KBM-7 (cell line): ENCODE measurements around the gene IVNS1ABP.

Experiments used
- DNase-seq: peaks from one replicate; pipeline ENCODE4 v3.0.0-alpha.2; 2015
- in situ Hi-C: fragments of 300-500 bp; cut with MboI; formaldehyde crosslinking; loops from 2 replicates; pipeline ENCODE4 v1.14.3; 2020; ENCODE audit warnings: low sequenced_read_pairs, low pct_unique_long_range_greater_than_20kb, mixed read lengths

IVNS1ABP gene

DNA sequence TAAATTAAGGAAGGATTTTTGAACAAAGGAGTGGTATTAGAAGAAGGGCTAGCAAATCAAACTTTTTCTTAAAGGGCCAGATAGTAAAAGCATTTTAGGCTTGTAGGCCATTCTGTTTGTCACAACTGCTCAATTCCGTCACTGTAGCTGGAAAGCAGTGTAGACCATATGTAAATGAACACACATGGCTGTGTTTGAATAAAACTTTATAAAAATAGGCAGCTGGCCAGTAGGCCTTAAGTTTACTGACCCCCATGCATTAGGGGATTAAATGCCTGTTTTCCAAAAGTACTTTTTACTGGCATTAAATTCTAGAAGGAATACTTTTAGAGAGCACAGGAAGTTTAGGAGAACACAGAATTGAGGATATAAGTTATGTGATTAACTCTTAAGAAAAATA, 8.9 kb downstream of the IVNS1ABP start:
- in situ Hi-C loops = no loop called here
- DNase-seq = no peak

- DNase-seq = no peak
- in situ Hi-C loops = no loop called here
These were observed 11.6 kb downstream of the IVNS1ABP start for GRCh38 chr1:185305419-185305818.

GRCh38 chr1:185300152-185300551, 16.9 kb downstream of the IVNS1ABP start:
- DNase-seq = no peak
- in situ Hi-C loops = no loop called here

DNA sequence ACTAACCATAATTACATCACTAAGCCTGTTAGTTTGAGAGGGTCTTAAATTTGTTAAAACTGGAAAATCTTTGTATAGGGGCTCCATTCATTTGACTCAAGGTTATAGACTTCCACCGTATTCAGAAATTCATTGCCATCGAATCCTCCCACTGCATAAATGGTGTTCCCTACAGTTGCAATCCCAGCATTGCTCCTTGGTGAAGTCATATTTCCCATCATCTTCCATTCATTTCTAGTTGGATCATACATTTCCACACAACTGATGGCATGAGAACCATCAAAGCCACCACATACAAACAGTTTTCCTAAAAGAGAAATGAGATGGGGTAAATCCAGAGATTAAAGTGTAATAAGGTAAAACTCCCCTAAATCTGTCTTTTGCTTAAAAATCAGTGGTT, 19.1 kb downstream of the IVNS1ABP start:
- in situ Hi-C loops = no loop called here
- no peak for DNase-seq

DNA sequence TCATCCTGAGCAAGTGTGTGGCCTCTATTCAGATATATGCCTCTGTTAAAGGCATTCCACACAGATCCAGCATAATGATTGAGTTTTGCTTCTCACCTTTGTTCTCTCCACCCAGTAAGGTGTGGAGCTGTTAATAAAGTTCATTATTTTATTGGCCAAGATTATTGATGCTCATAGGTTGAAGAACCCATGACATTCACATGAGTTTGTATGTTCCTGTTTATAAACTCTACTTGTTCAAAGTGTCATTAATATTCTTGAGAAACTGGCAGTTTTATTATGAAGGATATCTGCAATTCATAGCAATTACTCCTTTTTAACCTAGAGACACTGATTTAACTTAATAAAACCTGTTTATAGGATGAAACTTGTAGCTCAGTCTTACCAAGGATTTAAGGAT, 22.0 kb downstream of the IVNS1ABP start:
- in situ Hi-C loops = no loop called here
- DNase-seq = no peak

DNA sequence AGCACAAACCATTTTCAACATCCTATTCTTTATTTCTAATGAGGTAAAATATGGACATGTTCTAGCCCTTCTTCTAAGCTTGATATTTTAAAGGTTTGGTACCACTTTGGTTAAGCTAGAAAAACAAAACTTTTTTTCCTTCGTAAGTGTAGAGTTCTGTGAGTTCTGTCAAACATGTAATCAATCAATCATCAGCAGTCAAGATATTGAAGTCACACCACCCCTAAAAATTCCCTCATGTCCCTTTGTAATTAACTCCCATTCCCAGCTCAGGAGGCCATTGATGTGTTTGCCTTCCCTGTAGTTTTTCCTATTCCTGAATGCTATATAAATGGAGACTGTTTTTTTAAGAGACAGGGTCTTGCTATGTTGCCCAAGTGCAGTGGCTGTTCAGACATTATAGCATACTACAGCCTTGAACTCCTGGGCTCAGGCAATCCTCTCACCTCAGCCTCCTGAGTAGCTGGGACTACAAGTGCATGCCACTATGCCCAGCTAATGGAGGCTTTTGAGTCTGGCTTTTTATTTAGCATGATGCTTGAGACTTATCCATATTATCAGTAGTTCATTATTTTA, 23.0 kb downstream of the IVNS1ABP start:
- DNase-seq = no peak
- in situ Hi-C loops = no loop called here

- in situ Hi-C loops = no loop called here
- DNase-seq = peak; percentile 65
These were observed 24.8 kb downstream of the IVNS1ABP start for GRCh38 chr1:185292237-185292636.

GRCh38 chr1:185291652-185292051, 25.4 kb downstream of the IVNS1ABP start:
- peak; percentile 69 for DNase-seq
- in situ Hi-C loops = no loop called here

- DNase-seq = no peak
- in situ Hi-C loops = no loop called here
These were observed 25.9 kb downstream of the IVNS1ABP start for GRCh38 chr1:185291159-185291558.

- DNase-seq = no peak
- in situ Hi-C loops = no loop called here
These were observed 27.2 kb downstream of the IVNS1ABP start for GRCh38 chr1:185289880-185290279.

DNA sequence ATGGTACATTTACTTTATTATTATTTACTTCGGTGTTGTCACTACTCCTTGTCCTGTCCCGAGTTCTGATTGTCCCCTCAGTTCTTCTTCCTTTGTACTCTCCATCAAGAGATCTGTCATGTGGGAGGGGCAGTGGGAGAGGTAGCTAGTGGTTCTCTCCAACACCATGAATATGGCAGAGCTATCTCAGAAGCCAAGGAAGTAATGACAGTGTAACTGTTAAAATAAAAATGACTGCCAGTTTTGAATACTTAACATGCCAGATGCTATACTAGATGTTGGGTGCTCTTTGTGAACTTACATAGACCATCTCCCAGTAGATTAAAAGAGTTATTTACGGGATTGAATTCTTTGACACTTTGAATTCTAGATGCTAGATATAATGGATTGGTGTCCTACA, 28.6 kb downstream of the IVNS1ABP start:
- in situ Hi-C loops = no loop called here
- no peak for DNase-seq

GRCh38 chr1:185287451-185287850, 29.6 kb downstream of the IVNS1ABP start:
- no peak for DNase-seq
- in situ Hi-C loops = no loop called here

DNA sequence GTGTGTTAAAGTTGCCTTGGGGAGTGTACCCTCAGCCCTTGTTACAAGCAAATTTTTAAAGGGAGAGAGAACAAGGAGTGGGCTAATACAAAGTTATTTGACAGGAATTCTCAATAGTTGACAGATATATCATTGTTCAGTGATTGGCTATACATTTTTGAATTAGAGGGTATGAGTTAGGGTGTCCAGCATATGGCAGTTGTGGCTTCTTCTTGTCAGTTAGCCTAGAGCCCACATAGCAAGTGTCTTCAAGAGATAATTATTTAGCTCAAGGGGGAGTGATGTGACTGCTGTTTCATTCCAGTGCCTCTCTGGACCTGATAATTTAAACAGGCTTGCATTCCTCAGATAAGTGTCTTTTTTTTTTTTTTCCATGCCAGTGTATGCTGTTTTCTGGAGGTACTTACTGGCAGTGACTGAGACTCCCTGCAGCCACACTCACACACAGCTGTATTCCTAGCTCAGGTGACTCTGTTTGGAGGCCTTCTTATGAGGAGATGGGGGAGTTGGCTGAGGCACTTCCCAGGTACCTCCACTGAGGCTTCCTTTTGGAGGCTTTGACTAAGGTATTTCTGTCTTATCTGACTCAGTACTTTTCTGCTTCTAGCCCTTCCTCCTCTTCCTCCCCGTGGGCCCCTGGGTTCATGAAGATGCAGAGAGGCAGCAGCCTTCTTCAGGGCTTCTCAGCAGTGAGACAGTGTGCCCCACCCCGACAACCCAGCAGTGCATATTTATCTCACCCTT, 32.3 kb downstream of the IVNS1ABP start:
- peak; percentile 7 for DNase-seq
- in situ Hi-C loops = no loop called here

- DNase-seq = no peak
- in situ Hi-C loops = no loop called here
These were observed 32.9 kb downstream of the IVNS1ABP start for GRCh38 chr1:185284116-185284515.

- no peak for DNase-seq
- in situ Hi-C loops = no loop called here
These were observed 35.8 kb downstream of the IVNS1ABP start for GRCh38 chr1:185281245-185281644.

GRCh38 chr1:185280589-185280988, 36.5 kb downstream of the IVNS1ABP start:
- DNase-seq = no peak
- in situ Hi-C loops = no loop called here

GRCh38 chr1:185279571-185279970, 37.5 kb downstream of the IVNS1ABP start:
- no peak for DNase-seq
- in situ Hi-C loops = no loop called here

DNA sequence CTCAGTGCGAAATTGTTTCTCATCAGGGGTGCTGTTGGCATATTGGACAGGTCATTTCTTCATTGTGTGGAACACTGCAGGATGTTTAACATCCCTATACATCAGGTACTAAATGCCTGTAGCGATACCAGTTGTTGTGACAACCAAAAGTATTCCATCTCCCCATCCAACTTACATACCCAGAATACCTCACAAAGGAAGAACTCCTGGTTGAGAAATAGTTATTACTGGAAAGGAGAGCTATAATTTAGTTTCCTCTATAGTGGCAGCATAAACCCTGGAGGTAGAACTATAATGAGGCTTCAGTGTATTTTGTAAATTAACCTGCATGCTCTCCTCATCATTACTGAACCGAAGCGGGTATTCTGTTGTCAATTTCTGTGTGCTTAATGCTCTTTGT, 45.1 kb downstream of the IVNS1ABP start:
- no peak for DNase-seq
- in situ Hi-C loops = no loop called here

DNA sequence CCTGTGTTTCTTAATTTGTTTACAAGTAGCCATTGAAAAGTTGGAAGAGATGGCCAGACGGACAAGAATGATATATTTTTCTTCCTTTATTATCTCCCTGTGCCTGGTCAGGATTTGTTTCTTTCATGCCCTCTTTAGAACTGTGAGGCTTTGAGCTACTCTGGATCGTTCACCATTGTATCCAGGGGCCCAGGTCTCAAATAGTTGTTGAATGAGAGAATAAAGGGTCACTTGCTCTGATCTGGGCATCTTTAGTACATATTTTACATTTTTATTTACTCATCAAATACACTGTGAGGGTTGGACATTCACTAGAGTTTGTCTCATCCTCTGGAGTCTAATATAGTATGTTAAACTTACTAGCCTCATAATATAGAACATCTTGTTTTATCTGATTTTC, 48.7 kb downstream of the IVNS1ABP start:
- no peak for DNase-seq
- in situ Hi-C loops = no loop called here

DNA sequence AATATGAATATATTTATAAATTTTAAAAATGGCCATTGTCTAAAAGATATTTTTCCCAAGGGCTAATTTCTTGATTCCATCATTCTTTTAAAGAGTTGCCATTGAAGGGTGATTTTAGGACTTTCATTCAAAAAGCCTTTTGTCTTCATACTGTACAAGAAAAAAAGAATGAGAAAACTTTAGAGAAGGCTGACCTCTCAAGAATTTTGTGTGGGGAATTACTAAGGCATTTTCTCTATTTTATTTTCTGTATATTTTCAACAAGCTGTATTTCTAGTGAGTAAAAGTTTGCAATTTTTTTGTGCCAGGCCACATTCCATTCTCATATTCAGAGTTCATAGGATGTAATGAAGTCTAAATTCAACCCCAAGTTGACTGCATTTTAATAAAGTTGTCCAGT, 49.3 kb downstream of the IVNS1ABP start:
- in situ Hi-C loops = no loop called here
- DNase-seq = no peak

DNA sequence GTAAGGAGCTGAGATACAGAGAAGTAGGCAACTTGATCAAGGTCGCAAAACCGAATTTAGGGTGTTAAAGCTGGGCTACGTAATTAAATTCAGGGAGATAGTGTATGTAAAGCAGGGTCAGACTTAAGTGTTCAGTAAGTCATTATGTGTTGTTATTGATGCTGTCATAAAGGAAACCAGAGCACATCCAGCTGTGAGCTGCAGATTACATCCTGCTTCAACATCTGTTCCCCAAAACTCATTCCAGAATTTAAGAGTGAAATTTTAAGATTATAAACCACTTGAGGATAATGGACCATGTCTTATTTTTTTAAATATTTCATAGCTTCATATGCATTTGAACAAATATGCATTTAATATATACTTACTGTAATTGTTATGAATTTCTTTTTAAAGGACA, 49.7 kb downstream of the IVNS1ABP start:
- in situ Hi-C loops = no loop called here
- DNase-seq = no peak
